Prostate gland (tissue), 2 donors: ENCODE results near the gene PRMT9. TPM values are rescaled to one million over a fixed set of nuclear protein-coding genes. Genes with fewer than 3 reads are reported as not detected.

Experiments
- DNase-seq: peaks from one replicate; pipeline ENCODE4 v3.0.0-alpha.2; 2019; ENCODE audit warnings: low spot score
- H3K27ac ChIP-seq, 2 donors: fragments of 200-600 bp; sonication (generic); 2 replicates each; pipeline ENCODE4 v1.5.1; 2017 to 2019
- H3K27me3 ChIP-seq: fragments of 200-600 bp; sonication (generic); replicated peaks from 2 replicates; pipeline ENCODE4 v1.5.1; 2019; ENCODE audit not compliant: insufficient read depth
- H3K36me3 ChIP-seq, 2 donors: fragments of 200-600 bp; sonication (generic); 1 replicate in 1 of 2; 2 replicates in 1 of 2; pipeline versions ENCODE4 v1.5.1 to v1.8.1; 2017 to 2019
- H3K4me1 ChIP-seq: fragments of 200-600 bp; sonication (generic); replicated peaks from 2 replicates; pipeline ENCODE4 v1.5.1; 2019
- H3K4me3 ChIP-seq, 2 donors: fragments of 200-600 bp; sonication (generic); 2 replicates each; pipeline ENCODE4 v1.5.1; 2017 to 2019
- H3K9me3 ChIP-seq: fragments of 200-600 bp; sonication (generic); 2 replicates; pipeline ENCODE4 v1.5.1; 2017
- CTCF ChIP-seq, 4 experiments: fragments of 200-600 bp in 2 of 4; fragments of 450-650 bp in 2 of 4; sonication (generic) in 2 of 4; IDR thresholded peaks; 1 replicate in 3 of 4; 2 replicates in 1 of 4; pipeline ENCODE4 v1.5.1; 2016 to 2019; ENCODE audit warnings: antibody characterized with exemption in 4 of 4, mild to moderate bottlenecking in 2 of 4, moderate library complexity in 2 of 4
- POLR2A ChIP-seq: fragments of 450-650 bp; IDR thresholded peaks from one replicate; pipeline ENCODE4 v1.6.1; 2016; ENCODE audit warnings: antibody characterized with exemption, mild to moderate bottlenecking
- POLR2AphosphoS5 ChIP-seq: sonication (generic); formaldehyde crosslinking; IDR thresholded peaks from one replicate; pipeline ENCODE4 v1.6.1; 2017; ENCODE audit warnings: antibody characterized with exemption
- WGBS: methylation state at CpG from one replicate; pipeline ENCODE4 v1.1.5; 2018; 5-methylcytosine and 5-hydroxymethylcytosine counted together
- intact Hi-C: fragments of 100-400 bp; cut with DNase I; formaldehyde crosslinking; loops from one replicate; pipeline ENCODE4 v1.14.2; 2022
- total RNA-seq, 2 donors: library from RNA; depleted of rRNA; stranded (reverse); fragments of >200 nt; gene quantifications; one replicate each; pipeline ENCODE4 v1.1.0, GENCODE V29; 2016

PRMT9 gene
- total RNA-seq, 2 donors from 2014 or later: 10.4 to 15.7 TPM

- Histone ChIP-seq H3K36me3 (no peaks in the 10 kb centered on the region), H3K4me3 (no peak overlapping the region), H3K9me3 (no peaks in the 10 kb centered on the region), H3K27me3 (no peaks in the 10 kb centered on the region), H3K4me1 (no peaks in the 10 kb centered on the region), H3K27ac (peak overlapping the region in 1 of 2 donors; percentile 14)
- intact Hi-C loops: no loop called here
- TF ChIP-seq CTCF (IDR thresholded peaks at IDR 0.05): no peak
- no peak for TF ChIP-seq POLR2A
- TF ChIP-seq POLR2AphosphoS5: peak; percentile 7
- 42% methylated on average over 2 of the region's 2 CpGs for WGBS
- no peak for DNase-seq
Measured at GRCh38 chr4:147597561-147597960, 86.4 kb downstream of the PRMT9 start.

- peak overlapping the region in 1 of 2 donors; percentile 14 for H3K27ac ChIP-seq
- intact Hi-C loops: no loop called here
Measured at GRCh38 chr4:147596981-147597380, 87.0 kb downstream of the PRMT9 start.

GRCh38 chr4:147596377-147596776 lies 87.6 kb downstream of the PRMT9 start:
- WGBS: 59% methylated on average over 1 of the region's 1 CpG
- no peak overlapping the region for H3K27ac ChIP-seq
- H3K4me1 ChIP-seq: no peaks in the 10 kb centered on the region
- TF ChIP-seq POLR2A (no peak), POLR2AphosphoS5 (no peak), CTCF (IDR thresholded peaks at IDR 0.05) (peak in 2 of 4 experiments; percentile 13 to 14)
- H3K4me3 ChIP-seq: no peak overlapping the region
- intact Hi-C loops: no loop called here
- DNase-seq: no peak
- no peaks in the 10 kb centered on the region for H3K36me3 ChIP-seq
- H3K27me3 ChIP-seq: no peaks in the 10 kb centered on the region
- no peaks in the 10 kb centered on the region for H3K9me3 ChIP-seq

More at GRCh38 chr4:147596981-147597380, 87.0 kb downstream of the PRMT9 start:
- Histone ChIP-seq H3K36me3 (no peaks in the 10 kb centered on the region), H3K9me3 (no peaks in the 10 kb centered on the region), H3K27me3 (no peaks in the 10 kb centered on the region), H3K4me3 (no peak overlapping the region), H3K4me1 (no peaks in the 10 kb centered on the region)
- WGBS: 30% methylated on average over 1 of the region's 1 CpG
- no peak for TF ChIP-seq POLR2A
- peak; percentile 50 for TF ChIP-seq POLR2AphosphoS5
- DNase-seq: peak; percentile 49

- TF ChIP-seq POLR2A (no peak), POLR2AphosphoS5 (no peak), CTCF (IDR thresholded peaks at IDR 0.05) (no peak)
- Histone ChIP-seq H3K27ac (no peak overlapping the region), H3K36me3 (no peaks in the 10 kb centered on the region), H3K9me3 (no peaks in the 10 kb centered on the region), H3K4me3 (no peak overlapping the region), H3K27me3 (no peaks in the 10 kb centered on the region), H3K4me1 (no peaks in the 10 kb centered on the region)
- intact Hi-C loops: no loop called here
- DNase-seq: no peak
- WGBS: 88% methylated on average over 2 of the region's 2 CpGs
Measured at GRCh38 chr4:147594578-147594977, 89.4 kb downstream of the PRMT9 start.

GRCh38 chr4:147594107-147594506 lies 89.9 kb downstream of the PRMT9 start:
- Histone ChIP-seq H3K27ac (no peak overlapping the region), H3K4me3 (no peak overlapping the region), H3K27me3 (no peaks in the 10 kb centered on the region), H3K9me3 (no peaks in the 10 kb centered on the region), H3K36me3 (no peaks in the 10 kb centered on the region), H3K4me1 (no peaks in the 10 kb centered on the region)
- DNase-seq: no peak
- TF ChIP-seq POLR2AphosphoS5: no peak
- TF ChIP-seq POLR2A: no peak
- TF ChIP-seq CTCF (IDR thresholded peaks at IDR 0.05): no peak
- 81% methylated on average over 5 of the region's 5 CpGs for WGBS
- intact Hi-C loops: no loop called here
